ENCODE results near the gene ASB10.
A peak's percentile ranks its signal among the peaks of the same experiment; 100 is the strongest.

Gene ASB10

DNA sequence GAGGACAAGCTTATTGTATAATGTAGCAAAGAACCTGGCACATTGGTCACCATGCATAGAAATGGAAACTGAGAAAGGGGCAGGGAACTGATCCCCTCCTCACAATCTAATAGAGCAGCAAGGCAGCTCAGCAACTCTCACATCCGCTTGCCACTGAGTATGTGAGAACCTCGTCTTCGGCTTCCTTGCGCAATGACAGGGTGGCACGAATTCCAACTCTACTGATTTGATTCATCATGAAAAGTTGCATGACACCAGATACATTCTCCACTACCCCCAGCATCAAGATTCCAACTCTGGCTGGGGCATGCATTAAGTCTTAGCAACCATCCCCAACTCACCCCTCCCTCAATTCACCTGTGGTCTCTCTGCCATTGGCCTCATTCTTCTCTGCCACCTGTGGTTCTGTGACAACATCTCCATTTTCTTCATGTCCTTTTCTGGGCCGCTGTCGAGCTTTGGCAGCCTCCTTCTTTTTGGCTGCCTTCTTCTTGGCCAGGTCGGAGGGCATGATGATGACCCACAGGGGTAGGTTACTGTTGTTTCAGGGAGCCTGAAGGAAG is 39.0 kb upstream of the ASB10 start:
- TF ChIP-seq, protein P1, sequence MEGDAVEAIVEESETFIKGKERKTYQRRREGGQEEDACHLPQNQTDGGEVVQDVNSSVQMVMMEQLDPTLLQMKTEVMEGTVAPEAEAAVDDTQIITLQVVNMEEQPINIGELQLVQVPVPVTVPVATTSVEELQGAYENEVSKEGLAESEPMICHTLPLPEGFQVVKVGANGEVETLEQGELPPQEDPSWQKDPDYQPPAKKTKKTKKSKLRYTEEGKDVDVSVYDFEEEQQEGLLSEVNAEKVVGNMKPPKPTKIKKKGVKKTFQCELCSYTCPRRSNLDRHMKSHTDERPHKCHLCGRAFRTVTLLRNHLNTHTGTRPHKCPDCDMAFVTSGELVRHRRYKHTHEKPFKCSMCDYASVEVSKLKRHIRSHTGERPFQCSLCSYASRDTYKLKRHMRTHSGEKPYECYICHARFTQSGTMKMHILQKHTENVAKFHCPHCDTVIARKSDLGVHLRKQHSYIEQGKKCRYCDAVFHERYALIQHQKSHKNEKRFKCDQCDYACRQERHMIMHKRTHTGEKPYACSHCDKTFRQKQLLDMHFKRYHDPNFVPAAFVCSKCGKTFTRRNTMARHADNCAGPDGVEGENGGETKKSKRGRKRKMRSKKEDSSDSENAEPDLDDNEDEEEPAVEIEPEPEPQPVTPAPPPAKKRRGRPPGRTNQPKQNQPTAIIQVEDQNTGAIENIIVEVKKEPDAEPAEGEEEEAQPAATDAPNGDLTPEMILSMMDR (IDR thresholded peaks at IDR 0.05; ENCODE audit: low read depth, low read length), result no peak
- no peak for DNase-seq (ENCODE audit: low read depth in 2 of 2)
- peak overlapping the region; percentile 84 to 90 for H3K4me3 ChIP-seq (replicated peaks in 1 of 2; ENCODE audit: low read depth in 2 of 2, low read length in 2 of 2)

DNA sequence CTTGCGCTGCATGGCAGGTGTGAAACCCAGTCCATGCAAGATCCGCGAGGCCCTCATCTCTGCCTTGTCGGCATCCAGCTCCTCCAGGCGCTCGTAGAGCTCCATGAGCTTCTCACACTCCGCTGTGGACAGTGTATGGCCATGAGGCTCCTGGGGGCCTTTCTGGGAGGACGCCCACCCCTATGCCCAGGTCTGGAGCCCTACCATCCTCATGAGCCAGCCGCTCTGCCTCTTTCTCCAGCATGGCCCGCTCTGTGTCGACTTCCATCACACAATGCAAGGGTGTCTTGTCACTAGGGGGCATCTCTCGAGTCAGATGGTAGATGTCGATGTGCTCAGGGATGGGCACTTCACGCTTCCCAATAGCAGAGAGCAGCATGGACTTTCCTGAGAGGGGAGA is 36.7 kb upstream of the ASB10 start:
- DNase-seq (ENCODE audit: low read depth in 2 of 2), result no peak
- TF ChIP-seq, protein P1 (IDR thresholded peaks at IDR 0.05; ENCODE audit: low read depth, low read length), result no peak
- H3K4me3 ChIP-seq (replicated peaks in 1 of 2; ENCODE audit: low read depth in 2 of 2, low read length in 2 of 2), result no peak overlapping the region

DNA sequence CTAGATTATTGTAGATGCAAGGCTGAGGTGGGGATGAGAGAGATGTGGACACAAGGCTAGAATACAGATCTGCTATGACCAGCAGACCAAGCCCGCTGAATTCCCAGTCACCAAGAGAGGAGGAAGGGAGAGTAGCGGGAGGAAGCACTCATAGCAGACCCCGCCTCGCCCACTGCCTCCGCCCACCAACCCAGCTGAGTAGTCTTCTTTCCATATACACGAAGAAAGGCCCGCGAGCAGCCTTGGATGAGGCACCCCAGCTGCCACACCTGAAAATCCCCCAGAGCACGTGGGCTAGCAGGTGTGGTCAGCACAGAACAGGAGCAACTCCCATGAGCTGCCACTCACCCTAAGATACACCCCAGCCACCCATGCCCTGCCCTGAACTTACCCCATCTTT is 31.1 kb upstream of the ASB10 start:
- no peak for DNase-seq (ENCODE audit: low read depth in 2 of 2)
- TF ChIP-seq, protein P1 (IDR thresholded peaks at IDR 0.05; ENCODE audit: low read depth, low read length), result no peak

DNA sequence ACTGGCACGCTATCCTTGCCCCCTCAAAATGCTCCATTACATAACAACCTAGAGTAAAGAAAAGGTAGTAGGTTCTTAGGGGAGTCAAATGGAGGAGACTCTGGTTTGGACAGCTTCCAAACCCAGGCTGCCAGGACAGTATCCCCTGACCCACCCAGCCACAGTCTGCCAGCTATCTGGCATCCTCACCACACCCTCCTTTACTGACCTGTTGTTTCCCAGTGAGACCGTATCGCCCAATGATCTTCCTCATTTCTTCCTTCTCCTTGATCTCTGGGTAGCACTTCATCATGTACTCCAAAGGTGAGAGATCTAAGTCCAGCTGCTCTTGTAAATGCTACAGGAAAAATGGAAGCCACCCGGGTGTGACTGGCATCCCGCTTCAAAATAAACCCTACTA is 28.3 kb upstream of the ASB10 start:
- TF ChIP-seq, protein P1 (IDR thresholded peaks at IDR 0.05; ENCODE audit: low read depth, low read length), result no peak
- DNase-seq (ENCODE audit: low read depth in 2 of 2), result no peak
- H3K4me3 ChIP-seq (replicated peaks in 1 of 2; ENCODE audit: low read depth in 2 of 2, low read length in 2 of 2), result no peak overlapping the region

More for the DNA sequence above, 31.1 kb upstream of the ASB10 start:
- no peak overlapping the region for H3K4me3 ChIP-seq (replicated peaks in 1 of 2; ENCODE audit: low read depth in 2 of 2, low read length in 2 of 2)

DNA sequence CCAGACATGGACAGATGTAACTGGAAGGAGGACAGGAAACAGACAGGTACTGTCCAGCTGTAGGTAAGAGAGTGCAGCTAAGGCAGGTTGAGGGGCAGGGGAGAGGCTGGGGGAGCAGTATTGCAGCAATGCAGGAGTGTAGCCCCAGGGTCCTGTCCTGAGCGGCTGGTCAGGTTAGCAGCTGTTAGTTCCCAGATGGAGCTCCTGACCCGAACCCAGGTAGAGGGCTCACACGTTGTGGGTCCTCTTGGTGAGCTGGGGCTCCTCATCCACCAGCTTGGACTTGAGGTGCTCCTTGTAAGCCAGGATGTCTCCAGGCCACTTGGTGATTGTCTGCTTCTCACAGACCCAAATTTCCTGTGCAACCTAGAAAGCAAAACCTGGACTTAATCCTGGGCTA is 26.8 kb upstream of the ASB10 start:
- TF ChIP-seq, protein P1 (IDR thresholded peaks at IDR 0.05; ENCODE audit: low read depth, low read length), result no peak
- no peak for DNase-seq (ENCODE audit: low read depth in 2 of 2)

DNA sequence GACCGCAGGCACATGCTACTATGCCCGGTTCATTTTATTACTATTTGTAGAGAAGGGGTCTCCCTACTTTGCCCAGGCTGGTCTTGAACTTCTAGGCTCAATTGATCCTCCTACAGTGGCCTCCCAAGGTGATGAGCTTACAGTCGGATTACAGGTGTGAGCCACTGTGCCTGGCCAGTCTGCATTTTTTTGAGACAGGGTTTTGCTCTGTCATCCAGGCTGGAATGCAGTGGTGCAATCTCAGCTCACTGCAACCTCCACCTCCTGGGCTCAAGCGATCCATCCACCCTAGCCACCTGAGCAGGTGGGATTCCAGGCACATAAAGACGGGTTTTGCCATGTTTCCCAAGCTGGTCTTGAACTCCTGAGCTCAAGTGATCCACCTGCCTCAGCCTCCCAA is 25.6 kb upstream of the ASB10 start:
- TF ChIP-seq, protein P1 (IDR thresholded peaks at IDR 0.05; ENCODE audit: low read depth, low read length), result no peak
- no peak for DNase-seq (ENCODE audit: low read depth in 2 of 2)
- no peak overlapping the region for H3K4me3 ChIP-seq (replicated peaks in 1 of 2; ENCODE audit: low read depth in 2 of 2, low read length in 2 of 2)

More for the DNA sequence above, 26.8 kb upstream of the ASB10 start:
- H3K4me3 ChIP-seq (replicated peaks in 1 of 2; ENCODE audit: low read depth in 2 of 2, low read length in 2 of 2), result no peak overlapping the region

All from cardiac fibroblast (primary cell).